Liver (tissue), 9 donors: ENCODE results near the gene LRMDA. TPM values are rescaled to one million over a fixed set of nuclear protein-coding genes. Genes with fewer than 3 reads are reported as not detected.

Source experiments
- DNase-seq: peaks from one replicate; pipeline ENCODE4 v3.0.0-alpha.2; 2017; ENCODE audit warnings: low spot score
- H3K27ac ChIP-seq, 2 donors: one replicate each; pipeline ENCODE4 v1.7.0; 2013; ENCODE audit warnings: inconsistent platforms in 2 of 2, low read length in 2 of 2, control low read depth in 1 of 2, low read depth in 1 of 2, mild to moderate bottlenecking in 1 of 2
- H3K27me3 ChIP-seq, 4 donors: one replicate each; pipeline versions ENCODE4 v1.6.1 to v1.7.0; 2013; ENCODE audit warnings: low read length in 3 of 4, inconsistent platforms in 1 of 4, mild to moderate bottlenecking in 1 of 4, moderate library complexity in 1 of 4; ENCODE audit not compliant: control insufficient read depth in 4 of 4, insufficient read depth in 4 of 4
- H3K36me3 ChIP-seq, 4 donors: one replicate each; pipeline versions ENCODE4 v1.6.1 to v1.7.0; 2013; ENCODE audit warnings: low read length in 3 of 4, mild to moderate bottlenecking in 3 of 4, low read depth in 1 of 4, moderate library complexity in 1 of 4; ENCODE audit not compliant: control insufficient read depth in 4 of 4, insufficient read depth in 3 of 4
- H3K4me1 ChIP-seq, 4 donors: one replicate each; pipeline versions ENCODE4 v1.6.1 to v1.7.0; 2013; ENCODE audit warnings: low read length in 3 of 4, mild to moderate bottlenecking in 3 of 4, moderate library complexity in 1 of 4; ENCODE audit not compliant: control insufficient read depth in 4 of 4, insufficient read depth in 4 of 4
- H3K4me3 ChIP-seq, 3 donors: one replicate each; pipeline versions ENCODE4 v1.6.1 to v1.7.0; 2013; ENCODE audit warnings: low read length in 3 of 3, control low read depth in 1 of 3, low read depth in 1 of 3, mild to moderate bottlenecking in 1 of 3
- H3K9ac ChIP-seq, 2 donors: one replicate each; pipeline ENCODE4 v1.7.0; 2013; ENCODE audit warnings: low read length in 2 of 2, mild to moderate bottlenecking in 2 of 2, moderate library complexity in 2 of 2, control low read depth in 1 of 2, low read depth in 1 of 2
- H3K9me3 ChIP-seq, 4 donors: one replicate each; pipeline versions ENCODE4 v1.6.1 to v1.7.0; 2013; ENCODE audit warnings: low read length in 3 of 4; ENCODE audit not compliant: control insufficient read depth in 4 of 4
- EGR1 ChIP-seq, 2 donors: IDR thresholded peaks; 2 replicates each; pipeline ENCODE4 v1.6.1; 2016 to 2018; ENCODE audit warnings: antibody characterized with exemption in 2 of 2, low read depth in 2 of 2
- FOXA1 ChIP-seq: IDR thresholded peaks from 2 replicates; pipeline ENCODE4 v1.6.1; 2016; ENCODE audit warnings: antibody characterized with exemption
- GABPA ChIP-seq, 2 donors: IDR thresholded peaks in 1 of 2; conservative IDR thresholded peaks in 1 of 2; 2 replicates each; pipeline ENCODE4 v1.6.1; 2016; ENCODE audit warnings: antibody characterized with exemption in 2 of 2, mild to moderate bottlenecking in 1 of 2, moderate library complexity in 1 of 2
- HNF4A ChIP-seq, 2 donors: conservative IDR thresholded peaks; 2 replicates each; pipeline ENCODE4 v1.6.1; 2016; ENCODE audit warnings: antibody characterized with exemption in 2 of 2, mild to moderate bottlenecking in 2 of 2
- NR2F2 ChIP-seq: IDR thresholded peaks from 2 replicates; pipeline ENCODE4 v1.6.1; 2016; ENCODE audit warnings: antibody characterized with exemption
- RAD21 ChIP-seq, 2 donors: IDR thresholded peaks; 2 replicates each; pipeline ENCODE4 v1.6.1; 2016; ENCODE audit warnings: antibody characterized with exemption in 2 of 2, mild to moderate bottlenecking in 2 of 2
- RXRA ChIP-seq, 2 donors: IDR thresholded peaks; 2 replicates each; pipeline ENCODE4 v1.6.1; 2017 to 2018; ENCODE audit warnings: antibody characterized with exemption in 2 of 2, mild to moderate bottlenecking in 1 of 2
- SP1 ChIP-seq: IDR thresholded peaks from 2 replicates; pipeline ENCODE4 v1.6.1; 2018; ENCODE audit warnings: antibody characterized with exemption, mild to moderate bottlenecking
- YY1 ChIP-seq: IDR thresholded peaks from 2 replicates; pipeline ENCODE4 v1.6.1; 2016; ENCODE audit warnings: antibody characterized with exemption, mild to moderate bottlenecking
- WGBS: extraction: QIAGEN DNeasy Blood & Tissue Kit; methylation state at CpG from one replicate; pipeline ENCODE4 v1.1.7; 2013; 5-methylcytosine and 5-hydroxymethylcytosine counted together
- polyA plus RNA-seq, 2 donors: library from polyadenylated mRNA; stranded (reverse) in 1 of 2; unstranded in 1 of 2; fragments of 200-250 nt in 1 of 2; fragments of >200 nt in 1 of 2; fragmentation: Nextera tagmentation in 1 of 2; extraction: Ambion mirVana in 1 of 2; gene quantifications; one replicate each; pipeline versions ENCODE4 v1.2.1 to v1.2.3, GENCODE V29; 2013 to 2015
- total RNA-seq, 2 donors: library from RNA; depleted of rRNA; stranded (reverse); fragments of >200 nt; gene quantifications; one replicate each; pipeline ENCODE4 v1.2.3, GENCODE V29; 2014
- TF ChIP-seq, protein P1 (sequence below): IDR thresholded peaks from 2 replicates; pipeline ENCODE4 v1.6.1; 2016; ENCODE audit warnings: antibody characterized with exemption
- TF ChIP-seq, protein P2 (sequence below): IDR thresholded peaks from 2 replicates; pipeline ENCODE4 v1.6.1; 2016; ENCODE audit warnings: antibody characterized with exemption
- TF ChIP-seq, protein P3 (sequence below): IDR thresholded peaks from 2 replicates; pipeline ENCODE4 v1.6.1; 2016; ENCODE audit warnings: antibody characterized with exemption, mild to moderate bottlenecking
- donor health status: healthy.
- donor health status: healthy.
- donor health status: healthy.
- donor health status: healthy.
- donor health status: healthy.

Gene LRMDA
- total and polyA plus RNA-seq, 4 donors = 7.9 to 15.8 (median 11.3) TPM

DNA sequence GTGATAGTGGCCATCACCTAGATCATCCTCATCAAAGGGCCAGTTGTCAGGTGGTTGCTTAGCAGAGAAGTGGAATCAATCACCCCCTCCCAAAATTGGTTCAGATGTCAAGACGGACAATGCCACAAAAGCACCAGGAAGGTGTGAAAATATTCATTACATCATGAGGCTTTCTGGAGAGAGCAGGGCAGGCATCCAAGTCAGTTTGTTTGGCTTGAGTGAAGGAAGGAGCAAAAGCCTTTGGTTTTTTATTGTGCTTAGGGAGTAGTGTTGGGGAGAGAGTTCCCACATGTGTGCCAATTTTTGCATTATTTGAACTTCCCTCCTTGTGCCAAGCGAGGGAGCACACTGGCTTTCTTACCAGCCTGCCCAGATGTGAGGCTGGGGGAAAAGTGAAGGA lies 1082.9 kb downstream of the LRMDA start:
- WGBS = 97% methylated on average over 2 of the region's 2 CpGs
- no peak for DNase-seq
- Histone ChIP-seq H3K36me3 (no peaks in the 10 kb centered on the region), H3K9me3 (no peaks in the 10 kb centered on the region), H3K9ac (no peak overlapping the region), H3K27me3 (no peaks in the 10 kb centered on the region), H3K27ac (no peak overlapping the region), H3K4me3 (no peak overlapping the region), H3K4me1 (no peaks in the 10 kb centered on the region)
- TF ChIP-seq RAD21 (IDR thresholded peaks at IDR 0.05) (no peak), SP1 (no peak), RXRA (IDR thresholded peaks at IDR 0.05) (no peak), YY1 (no peak), NR2F2 (no peak), EGR1 (IDR thresholded peaks at IDR 0.05; ENCODE audit: low read depth in 2 of 2) (no peak), FOXA1 (no peak), GABPA (IDR thresholded peaks at IDR 0.05 in 1 of 2, conservative IDR thresholded peaks at IDR 0.05 in 1 of 2) (no peak)
- TF ChIP-seq, protein P1, sequence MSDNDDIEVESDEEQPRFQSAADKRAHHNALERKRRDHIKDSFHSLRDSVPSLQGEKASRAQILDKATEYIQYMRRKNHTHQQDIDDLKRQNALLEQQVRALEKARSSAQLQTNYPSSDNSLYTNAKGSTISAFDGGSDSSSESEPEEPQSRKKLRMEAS = no peak
- TF ChIP-seq, protein P2, sequence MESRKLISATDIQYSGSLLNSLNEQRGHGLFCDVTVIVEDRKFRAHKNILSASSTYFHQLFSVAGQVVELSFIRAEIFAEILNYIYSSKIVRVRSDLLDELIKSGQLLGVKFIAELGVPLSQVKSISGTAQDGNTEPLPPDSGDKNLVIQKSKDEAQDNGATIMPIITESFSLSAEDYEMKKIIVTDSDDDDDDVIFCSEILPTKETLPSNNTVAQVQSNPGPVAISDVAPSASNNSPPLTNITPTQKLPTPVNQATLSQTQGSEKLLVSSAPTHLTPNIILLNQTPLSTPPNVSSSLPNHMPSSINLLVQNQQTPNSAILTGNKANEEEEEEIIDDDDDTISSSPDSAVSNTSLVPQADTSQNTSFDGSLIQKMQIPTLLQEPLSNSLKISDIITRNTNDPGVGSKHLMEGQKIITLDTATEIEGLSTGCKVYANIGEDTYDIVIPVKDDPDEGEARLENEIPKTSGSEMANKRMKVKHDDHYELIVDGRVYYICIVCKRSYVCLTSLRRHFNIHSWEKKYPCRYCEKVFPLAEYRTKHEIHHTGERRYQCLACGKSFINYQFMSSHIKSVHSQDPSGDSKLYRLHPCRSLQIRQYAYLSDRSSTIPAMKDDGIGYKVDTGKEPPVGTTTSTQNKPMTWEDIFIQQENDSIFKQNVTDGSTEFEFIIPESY = no peak

DNA sequence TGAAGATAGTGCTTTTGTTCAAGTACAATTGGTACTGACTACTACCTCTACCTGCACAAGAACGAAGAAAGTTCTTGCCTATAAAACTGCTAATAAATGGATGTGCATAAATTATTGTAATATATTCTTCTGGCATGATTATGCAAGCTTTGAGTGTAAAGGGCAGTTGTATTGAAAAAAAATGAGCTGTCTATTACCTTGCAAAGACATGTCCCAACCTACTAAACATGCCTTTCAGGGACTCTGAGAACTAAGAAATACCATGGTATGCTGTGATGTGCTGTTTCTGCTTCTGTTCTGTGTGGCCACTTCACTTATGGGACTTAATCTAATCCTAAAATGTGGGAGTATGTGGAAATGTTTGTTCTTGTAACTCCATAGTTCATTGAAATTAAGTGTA lies 1083.4 kb downstream of the LRMDA start:
- TF ChIP-seq RXRA (IDR thresholded peaks at IDR 0.05) (no peak), NR2F2 (no peak), EGR1 (IDR thresholded peaks at IDR 0.05; ENCODE audit: low read depth in 2 of 2) (no peak), HNF4A (conservative IDR thresholded peaks at IDR 0.05) (no peak)
- TF ChIP-seq, protein P3, sequence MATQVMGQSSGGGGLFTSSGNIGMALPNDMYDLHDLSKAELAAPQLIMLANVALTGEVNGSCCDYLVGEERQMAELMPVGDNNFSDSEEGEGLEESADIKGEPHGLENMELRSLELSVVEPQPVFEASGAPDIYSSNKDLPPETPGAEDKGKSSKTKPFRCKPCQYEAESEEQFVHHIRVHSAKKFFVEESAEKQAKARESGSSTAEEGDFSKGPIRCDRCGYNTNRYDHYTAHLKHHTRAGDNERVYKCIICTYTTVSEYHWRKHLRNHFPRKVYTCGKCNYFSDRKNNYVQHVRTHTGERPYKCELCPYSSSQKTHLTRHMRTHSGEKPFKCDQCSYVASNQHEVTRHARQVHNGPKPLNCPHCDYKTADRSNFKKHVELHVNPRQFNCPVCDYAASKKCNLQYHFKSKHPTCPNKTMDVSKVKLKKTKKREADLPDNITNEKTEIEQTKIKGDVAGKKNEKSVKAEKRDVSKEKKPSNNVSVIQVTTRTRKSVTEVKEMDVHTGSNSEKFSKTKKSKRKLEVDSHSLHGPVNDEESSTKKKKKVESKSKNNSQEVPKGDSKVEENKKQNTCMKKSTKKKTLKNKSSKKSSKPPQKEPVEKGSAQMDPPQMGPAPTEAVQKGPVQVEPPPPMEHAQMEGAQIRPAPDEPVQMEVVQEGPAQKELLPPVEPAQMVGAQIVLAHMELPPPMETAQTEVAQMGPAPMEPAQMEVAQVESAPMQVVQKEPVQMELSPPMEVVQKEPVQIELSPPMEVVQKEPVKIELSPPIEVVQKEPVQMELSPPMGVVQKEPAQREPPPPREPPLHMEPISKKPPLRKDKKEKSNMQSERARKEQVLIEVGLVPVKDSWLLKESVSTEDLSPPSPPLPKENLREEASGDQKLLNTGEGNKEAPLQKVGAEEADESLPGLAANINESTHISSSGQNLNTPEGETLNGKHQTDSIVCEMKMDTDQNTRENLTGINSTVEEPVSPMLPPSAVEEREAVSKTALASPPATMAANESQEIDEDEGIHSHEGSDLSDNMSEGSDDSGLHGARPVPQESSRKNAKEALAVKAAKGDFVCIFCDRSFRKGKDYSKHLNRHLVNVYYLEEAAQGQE = no peak
- H3K9ac ChIP-seq = no peak overlapping the region
- H3K27me3 ChIP-seq = no peaks in the 10 kb centered on the region
- H3K9me3 ChIP-seq = no peaks in the 10 kb centered on the region
- WGBS = 90% methylated on average over 1 of the region's 1 CpG
- no peaks in the 10 kb centered on the region for H3K36me3 ChIP-seq
- no peak overlapping the region for H3K27ac ChIP-seq
- no peaks in the 10 kb centered on the region for H3K4me1 ChIP-seq
- no peak for DNase-seq
- no peak overlapping the region for H3K4me3 ChIP-seq

DNA sequence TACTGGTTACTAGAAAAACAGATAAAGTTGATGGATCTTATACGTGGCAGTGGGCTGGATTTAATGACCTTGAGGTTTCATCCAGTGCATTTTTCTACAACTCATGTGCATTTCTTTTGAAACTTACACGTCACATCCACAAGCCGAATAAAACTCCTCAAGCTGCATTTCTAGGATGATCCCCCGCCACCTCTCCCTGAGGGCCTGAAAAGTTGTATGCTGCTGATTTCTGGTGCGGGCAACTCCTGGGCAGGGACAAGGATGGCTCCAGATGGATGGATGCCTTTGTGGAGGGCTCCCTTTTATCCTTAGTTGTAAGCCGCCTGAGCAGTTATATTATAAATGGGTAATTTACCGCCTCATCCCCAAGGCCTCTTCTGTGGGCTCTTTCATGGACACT lies 1091.1 kb downstream of the LRMDA start:
- TF ChIP-seq, protein P2 = no peak
- no peak for DNase-seq
- H3K36me3 ChIP-seq = no peaks in the 10 kb centered on the region
- no peak overlapping the region for H3K9ac ChIP-seq
- H3K9me3 ChIP-seq = no peaks in the 10 kb centered on the region
- WGBS = 90% methylated on average over 7 of the region's 7 CpGs
- H3K4me1 ChIP-seq = no peaks in the 10 kb centered on the region
- H3K27me3 ChIP-seq = no peaks in the 10 kb centered on the region
- no peak overlapping the region for H3K4me3 ChIP-seq
- H3K27ac ChIP-seq = no peak overlapping the region
